SK-N-MC (cell line): Measurements from ENCODE around the gene ACTC1.

Source experiments
- EZH2 ChIP-seq: fragments of 200-600 bp; sonication (generic); IDR thresholded peaks from one replicate; pipeline ENCODE4 v1.6.1; 2017; ENCODE audit warnings: antibody characterized with exemption
- POLR2AphosphoS5 ChIP-seq: IDR thresholded peaks from 2 replicates; pipeline ENCODE4 v1.6.1; 2012; ENCODE audit warnings: mild to moderate bottlenecking, low read depth, low read length, borderline replicate concordance

DNA sequence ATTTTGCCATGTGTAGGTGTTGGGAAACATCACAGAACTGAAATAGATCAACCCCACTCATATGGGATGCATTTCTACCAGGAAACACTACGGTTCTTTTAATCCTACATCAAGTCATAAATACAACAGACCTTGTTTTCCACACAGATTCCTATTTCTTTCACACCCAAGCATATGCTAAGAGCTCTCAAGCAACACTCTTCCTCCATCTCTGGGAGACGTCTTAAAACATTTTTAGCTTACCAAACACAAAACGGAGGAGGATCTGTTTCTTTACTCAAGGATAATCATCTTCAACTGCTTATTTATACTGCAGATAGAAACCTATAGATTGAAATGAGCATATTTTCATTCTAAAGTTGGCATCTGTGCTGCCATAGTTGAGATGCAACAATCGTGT, 45.7 kb downstream of the ACTC1 start:
- TF ChIP-seq EZH2 (no peak), POLR2AphosphoS5 (no peak)
